GM10847 (cell line): Measurements from ENCODE around the gene HOXD12.

Experiments used
- POLR2A ChIP-seq: IDR thresholded peaks from 2 replicates; pipeline ENCODE4 v1.6.1; 2011; ENCODE audit not compliant: insufficient read length; ENCODE audit errors: extremely low read depth

Gene HOXD12

GRCh38 chr2:176085861-176086771 lies 13.5 kb upstream of the HOXD12 start:
- no peak for TF ChIP-seq POLR2A

- TF ChIP-seq POLR2A = no peak
Measured at GRCh38 chr2:176087330-176088047, 12.1 kb upstream of the HOXD12 start.

GRCh38 chr2:176088048-176088936 lies 11.3 kb upstream of the HOXD12 start:
- TF ChIP-seq POLR2A = no peak

GRCh38 chr2:176088937-176089842 lies 10.4 kb upstream of the HOXD12 start:
- TF ChIP-seq POLR2A = no peak

GRCh38 chr2:176089843-176090395 lies 9.7 kb upstream of the HOXD12 start:
- TF ChIP-seq POLR2A = no peak

DNA sequence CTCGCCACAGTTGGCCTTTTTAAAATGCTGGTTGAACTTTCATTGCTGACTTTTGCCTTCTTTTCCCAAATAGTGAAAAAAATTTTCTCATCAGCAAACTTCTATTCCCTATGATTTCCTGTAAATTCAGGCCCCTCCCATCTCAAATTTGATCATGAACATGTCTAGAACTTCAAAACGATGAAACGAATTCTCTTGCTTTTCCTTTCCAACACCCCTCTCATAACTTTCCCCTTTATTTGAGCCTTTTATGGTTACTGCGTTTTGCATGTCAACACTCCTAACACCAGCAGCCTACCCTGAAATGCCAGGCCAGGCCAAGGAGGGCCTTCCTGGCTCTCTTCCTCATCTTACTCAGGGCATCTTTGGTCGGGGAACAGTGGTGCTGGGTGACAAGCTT lies 8.7 kb upstream of the HOXD12 start:
- TF ChIP-seq POLR2A = no peak

- TF ChIP-seq POLR2A = no peak
Measured at GRCh38 chr2:176091329-176092258, 8.0 kb upstream of the HOXD12 start.

DNA sequence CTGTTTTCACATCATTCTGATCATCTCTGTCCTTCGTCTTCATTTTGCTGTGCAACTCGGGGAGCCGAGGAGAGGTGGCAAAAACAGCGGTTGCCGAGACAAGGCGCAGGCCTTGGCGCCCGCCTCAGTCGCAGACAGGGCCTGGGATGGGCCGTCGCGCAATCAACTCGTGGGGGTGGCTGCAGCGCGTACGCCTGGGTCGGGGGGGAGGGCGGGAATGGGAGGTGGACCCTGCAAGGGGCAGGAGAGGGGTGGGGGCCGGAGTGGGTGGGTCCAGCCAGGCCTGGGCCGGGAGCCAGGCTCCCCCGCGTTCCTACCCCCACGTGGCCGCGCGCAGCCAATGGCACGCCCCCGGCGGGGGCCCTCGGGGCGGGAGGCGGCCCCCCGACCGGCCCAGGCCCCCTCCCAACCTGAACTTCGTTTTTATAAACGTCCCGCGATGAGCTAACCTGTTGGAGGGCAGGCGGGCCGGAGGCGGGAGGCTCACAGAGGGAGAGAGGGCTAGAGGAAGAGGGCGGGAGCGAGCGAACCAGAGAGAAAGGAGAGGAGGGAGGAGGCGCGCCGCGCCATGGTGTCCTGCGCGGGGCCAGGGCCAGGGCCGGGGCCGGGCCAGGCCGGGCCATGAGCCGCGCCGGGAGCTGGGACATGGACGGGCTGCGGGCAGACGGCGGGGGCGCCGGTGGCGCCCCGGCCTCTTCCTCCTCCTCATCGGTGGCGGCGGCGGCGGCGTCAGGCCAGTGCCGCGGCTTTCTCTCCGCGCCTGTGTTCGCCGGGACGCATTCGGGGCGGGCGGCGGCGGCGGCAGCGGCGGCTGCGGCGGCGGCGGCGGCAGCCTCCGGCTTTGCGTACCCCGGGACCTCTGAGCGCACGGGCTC lies 7.1 kb upstream of the HOXD12 start, which contains the start of gene HOXD13:
TSS of gene HOXD13 (plus strand) at position 452 of the 875 bp plus-strand sequence. CDS start at position 622, 170 bp downstream.
- TF ChIP-seq POLR2A = no peak

- no peak for TF ChIP-seq POLR2A
Measured at GRCh38 chr2:176093145-176093897, 6.3 kb upstream of the HOXD12 start.

- TF ChIP-seq POLR2A = no peak
Measured at GRCh38 chr2:176093898-176094249, 5.7 kb upstream of the HOXD12 start.

GRCh38 chr2:176094349-176094748 lies 5.2 kb upstream of the HOXD12 start:
- no peak for TF ChIP-seq POLR2A

GRCh38 chr2:176095421-176095820 lies 4.2 kb upstream of the HOXD12 start:
- no peak for TF ChIP-seq POLR2A
